ENCODE data around the gene PREX1. TPM values are rescaled to one million over a fixed set of nuclear protein-coding genes. Genes with fewer than 3 reads are reported as not detected.

PREX1 gene
- total RNA-seq, 2 donors from 2014 or later: 132 to 167 TPM

- H3K36me3 Mint-ChIP-seq: no peaks in the 10 kb centered on the region
- no peak overlapping the region for H3K27ac Mint-ChIP-seq
- H3K4me3 Mint-ChIP-seq: no peak overlapping the region
- ATAC-seq (no peak), DNase-seq (ENCODE audit: low spot score) (no peak)
- H3K9me3 Mint-ChIP-seq: no peaks in the 10 kb centered on the region
- peaks cover 0 to 7% of the 10 kb centered on the region in 2 donors for H3K27me3 Mint-ChIP-seq
- H3K4me1 Mint-ChIP-seq (ENCODE audit: low read depth in 2 of 2): peaks cover 6 to 8% of the 10 kb centered on the region in 2 donors
Observed at GRCh38 chr20:48841875-48842529, 14.2 kb upstream of the PREX1 start.

GRCh38 chr20:48841196-48841874 is 13.5 kb upstream of the PREX1 start:
- no peaks in the 10 kb centered on the region for H3K9me3 Mint-ChIP-seq
- no peak overlapping the region for H3K4me3 Mint-ChIP-seq
- peaks cover 6 to 10% of the 10 kb centered on the region in 2 donors for H3K4me1 Mint-ChIP-seq (ENCODE audit: low read depth in 2 of 2)
- no peak for ATAC-seq
- H3K36me3 Mint-ChIP-seq: no peaks in the 10 kb centered on the region
- no peak for DNase-seq (ENCODE audit: low spot score)
- H3K27me3 Mint-ChIP-seq: peaks cover 0 to 7% of the 10 kb centered on the region in 2 donors
- no peak overlapping the region for H3K27ac Mint-ChIP-seq

GRCh38 chr20:48839154-48839917 is 11.5 kb upstream of the PREX1 start:
- H3K27me3 Mint-ChIP-seq: peaks cover 0 to 7% of the 10 kb centered on the region in 2 donors
- no peaks in the 10 kb centered on the region for H3K36me3 Mint-ChIP-seq

GRCh38 chr20:48837014-48837413 is 9.2 kb upstream of the PREX1 start:
- Mint-ChIP-seq H3K4me3 (no peak overlapping the region), H3K9me3 (no peaks in the 10 kb centered on the region), H3K4me1 (ENCODE audit: low read depth in 2 of 2) (peaks cover 6 to 18% of the 10 kb centered on the region in 2 donors), H3K36me3 (no peaks in the 10 kb centered on the region), H3K27ac (peak overlapping the region; percentile 4 to 26), H3K27me3 (peaks cover 0 to 3% of the 10 kb centered on the region in 2 donors)
- DNase-seq (ENCODE audit: low spot score): no peak
- ATAC-seq: no peak

More at GRCh38 chr20:48839154-48839917, 11.5 kb upstream of the PREX1 start:
- H3K4me1 Mint-ChIP-seq (ENCODE audit: low read depth in 2 of 2): peaks cover 6 to 10% of the 10 kb centered on the region in 2 donors
- H3K27ac Mint-ChIP-seq: peak overlapping the region in 1 of 2 donors; percentile 8
- DNase-seq (ENCODE audit: low spot score) (no peak), ATAC-seq (no peak)
- no peaks in the 10 kb centered on the region for H3K9me3 Mint-ChIP-seq
- H3K4me3 Mint-ChIP-seq: no peak overlapping the region

GRCh38 chr20:48835390-48835789 is 7.6 kb upstream of the PREX1 start:
- ATAC-seq (no peak), DNase-seq (ENCODE audit: low spot score) (no peak)
- Mint-ChIP-seq H3K27me3 (peaks cover 0 to 3% of the 10 kb centered on the region in 2 donors), H3K4me3 (no peak overlapping the region), H3K4me1 (ENCODE audit: low read depth in 2 of 2) (peaks cover 10 to 29% of the 10 kb centered on the region in 2 donors), H3K36me3 (no peaks in the 10 kb centered on the region), H3K27ac (peak overlapping the region in 1 of 2 donors; percentile 77), H3K9me3 (no peaks in the 10 kb centered on the region)

- peaks cover 0 to 3% of the 10 kb centered on the region in 2 donors for H3K27me3 Mint-ChIP-seq
- ATAC-seq (no peak), DNase-seq (ENCODE audit: low spot score) (no peak)
- H3K4me1 Mint-ChIP-seq (ENCODE audit: low read depth in 2 of 2): peaks cover 10 to 31% of the 10 kb centered on the region in 2 donors
- no peaks in the 10 kb centered on the region for H3K9me3 Mint-ChIP-seq
- H3K4me3 Mint-ChIP-seq: no peak overlapping the region
- H3K36me3 Mint-ChIP-seq: no peaks in the 10 kb centered on the region
- no peak overlapping the region for H3K27ac Mint-ChIP-seq
Observed at GRCh38 chr20:48834278-48834677, 6.5 kb upstream of the PREX1 start.

GRCh38 chr20:48832405-48832730 is 4.6 kb upstream of the PREX1 start:
- H3K36me3 Mint-ChIP-seq: no peaks in the 10 kb centered on the region
- peaks cover 0 to 3% of the 10 kb centered on the region in 2 donors for H3K27me3 Mint-ChIP-seq
- H3K4me1 Mint-ChIP-seq (ENCODE audit: low read depth in 2 of 2): peaks cover 15 to 38% of the 10 kb centered on the region in 2 donors
- no peak overlapping the region for H3K4me3 Mint-ChIP-seq
- DNase-seq (ENCODE audit: low spot score): no peak
- H3K9me3 Mint-ChIP-seq: no peaks in the 10 kb centered on the region
- no peak for ATAC-seq
- H3K27ac Mint-ChIP-seq: peak overlapping the region; percentile 22 to 47

GRCh38 chr20:48831718-48832404 is 4.1 kb upstream of the PREX1 start:
- Mint-ChIP-seq H3K36me3 (no peaks in the 10 kb centered on the region), H3K4me3 (no peak overlapping the region), H3K9me3 (no peaks in the 10 kb centered on the region), H3K27me3 (peaks cover 0 to 3% of the 10 kb centered on the region in 2 donors), H3K27ac (peak overlapping the region; percentile 22 to 47), H3K4me1 (ENCODE audit: low read depth in 2 of 2) (peaks cover 15 to 33% of the 10 kb centered on the region in 2 donors)
- ATAC-seq: no peak
- DNase-seq (ENCODE audit: low spot score): no peak

- Mint-ChIP-seq H3K4me1 (ENCODE audit: low read depth in 2 of 2) (peaks cover 15 to 30% of the 10 kb centered on the region in 2 donors), H3K27ac (peak overlapping the region; percentile 34 to 47)
- ATAC-seq: no peak
Observed at GRCh38 chr20:48830826-48831318, 3.1 kb upstream of the PREX1 start.

GRCh38 chr20:48829940-48830339 is 2.1 kb upstream of the PREX1 start:
- H3K4me3 Mint-ChIP-seq: peak overlapping the region; percentile 70
- peak overlapping the region in 1 of 2 donors; percentile 75 for H3K27ac Mint-ChIP-seq
- no peaks in the 10 kb centered on the region for H3K27me3 Mint-ChIP-seq
- ATAC-seq: no peak
- no peak for DNase-seq (ENCODE audit: low spot score)
- H3K36me3 Mint-ChIP-seq: no peaks in the 10 kb centered on the region
- peaks cover 22 to 36% of the 10 kb centered on the region in 2 donors for H3K4me1 Mint-ChIP-seq (ENCODE audit: low read depth in 2 of 2)
- H3K9me3 Mint-ChIP-seq: no peaks in the 10 kb centered on the region

More at GRCh38 chr20:48830826-48831318, 3.1 kb upstream of the PREX1 start:
- H3K9me3 Mint-ChIP-seq: no peaks in the 10 kb centered on the region
- no peaks in the 10 kb centered on the region for H3K36me3 Mint-ChIP-seq
- H3K4me3 Mint-ChIP-seq: no peak overlapping the region
- DNase-seq (ENCODE audit: low spot score): no peak
- peaks cover 0 to 2% of the 10 kb centered on the region in 2 donors for H3K27me3 Mint-ChIP-seq

GRCh38 chr20:48828734-48829460 is 1.1 kb upstream of the PREX1 start:
- peaks cover 32 to 45% of the 10 kb centered on the region in 2 donors for H3K4me1 Mint-ChIP-seq (ENCODE audit: low read depth in 2 of 2)
- no peak for ATAC-seq
- H3K9me3 Mint-ChIP-seq: no peaks in the 10 kb centered on the region
- peak overlapping the region; percentile 70 for H3K4me3 Mint-ChIP-seq
- peak overlapping the region; percentile 75 to 87 for H3K27ac Mint-ChIP-seq
- H3K27me3 Mint-ChIP-seq: no peaks in the 10 kb centered on the region
- DNase-seq (ENCODE audit: low spot score): no peak
- H3K36me3 Mint-ChIP-seq: no peaks in the 10 kb centered on the region

GRCh38 chr20:48826883-48827771 is 672 bp downstream of the PREX1 start:
- H3K27me3 Mint-ChIP-seq: no peaks in the 10 kb centered on the region
- peak overlapping the region; percentile 85 for H3K4me3 Mint-ChIP-seq
- H3K27ac Mint-ChIP-seq: peak overlapping the region in 1 of 2 donors; percentile 98
- DNase-seq (ENCODE audit: low spot score): peak; percentile 80
- peaks cover 46 to 51% of the 10 kb centered on the region in 2 donors for H3K4me1 Mint-ChIP-seq (ENCODE audit: low read depth in 2 of 2)
- H3K9me3 Mint-ChIP-seq: no peaks in the 10 kb centered on the region
- no peaks in the 10 kb centered on the region for H3K36me3 Mint-ChIP-seq
- peak; percentile 29 to 47 for ATAC-seq

Measured in natural killer cell treated with Interleukin-12 subunit alpha and Interleukin-12 subunit beta and Interleukin-15 and Interleukin-18, amount 100 ng/mL, for 72 hours (primary cell).